ENCODE measurements around the gene CAMK1D.

- TF ChIP-seq, protein P1, sequence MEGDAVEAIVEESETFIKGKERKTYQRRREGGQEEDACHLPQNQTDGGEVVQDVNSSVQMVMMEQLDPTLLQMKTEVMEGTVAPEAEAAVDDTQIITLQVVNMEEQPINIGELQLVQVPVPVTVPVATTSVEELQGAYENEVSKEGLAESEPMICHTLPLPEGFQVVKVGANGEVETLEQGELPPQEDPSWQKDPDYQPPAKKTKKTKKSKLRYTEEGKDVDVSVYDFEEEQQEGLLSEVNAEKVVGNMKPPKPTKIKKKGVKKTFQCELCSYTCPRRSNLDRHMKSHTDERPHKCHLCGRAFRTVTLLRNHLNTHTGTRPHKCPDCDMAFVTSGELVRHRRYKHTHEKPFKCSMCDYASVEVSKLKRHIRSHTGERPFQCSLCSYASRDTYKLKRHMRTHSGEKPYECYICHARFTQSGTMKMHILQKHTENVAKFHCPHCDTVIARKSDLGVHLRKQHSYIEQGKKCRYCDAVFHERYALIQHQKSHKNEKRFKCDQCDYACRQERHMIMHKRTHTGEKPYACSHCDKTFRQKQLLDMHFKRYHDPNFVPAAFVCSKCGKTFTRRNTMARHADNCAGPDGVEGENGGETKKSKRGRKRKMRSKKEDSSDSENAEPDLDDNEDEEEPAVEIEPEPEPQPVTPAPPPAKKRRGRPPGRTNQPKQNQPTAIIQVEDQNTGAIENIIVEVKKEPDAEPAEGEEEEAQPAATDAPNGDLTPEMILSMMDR (IDR thresholded peaks at IDR 0.05): no peak
- no peak for TF ChIP-seq POLR2A (IDR thresholded peaks at IDR 0.05)
- no peak for TF ChIP-seq POLR2AphosphoS5 (IDR thresholded peaks at IDR 0.05; ENCODE audit: insufficient read depth in 1 of 2, low read depth in 1 of 2)
These were observed 141.6 kb downstream of the CAMK1D start for GRCh38 chr10:12490963-12491362.
